ENCODE measurements around the gene UBE3C. TPM values are rescaled to one million over a fixed set of nuclear protein-coding genes. Genes with fewer than 3 reads are reported as not detected.
"Not testable (repeated sequence)": the region's sequence is repeated elsewhere in the genome, so short reads cannot be mapped to it uniquely, and the experiment has no call there.

Gene UBE3C
- total and polyA plus RNA-seq, 3 experiments from 2014 or later, result 30.7 to 82.7 (median 81.1) TPM

DNA sequence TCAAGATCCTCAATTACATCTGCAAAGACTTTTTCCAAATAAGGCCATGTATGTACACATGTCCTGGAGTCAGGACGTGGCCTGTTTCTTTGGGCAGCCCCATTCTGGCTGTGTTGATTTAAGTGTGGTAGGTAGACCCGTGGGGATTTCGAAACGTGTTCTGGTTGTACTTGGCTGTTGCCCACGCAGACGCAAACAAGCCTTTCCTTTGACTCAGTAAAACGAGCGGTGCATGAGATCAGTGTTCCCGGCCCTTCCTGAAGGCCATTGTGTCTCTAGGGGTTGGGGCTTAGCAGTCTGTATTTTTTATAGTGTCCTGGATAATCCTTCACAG, 133.2 kb downstream of the UBE3C start:
- CTCF ChIA-PET, result interaction anchor here (0.8 to 2.9 kb wide), 3 partner anchors 12 to 67 kb away, joined by 3 to 10 read pairs (median 6); no protein-coding TSS in a partner anchor
- Histone ChIP-seq H3K4me1 (ENCODE audit: insufficient read depth, low read length) (peaks cover 8% of the 10 kb centered on the region), H3K27ac (ENCODE audit: low read depth, low read length) (no peak overlapping the region), H3K4me3 (ENCODE audit: low read length) (no peak overlapping the region), H3K27me3 (ENCODE audit: insufficient read depth, low read length, poor library complexity, severe bottlenecking) (no peaks in the 10 kb centered on the region), H3K36me3 (ENCODE audit: insufficient read depth, low read length) (peaks cover 11% of the 10 kb centered on the region), H3K9me3 (ENCODE audit: low read length) (no peaks in the 10 kb centered on the region)
- H3K4me1 Mint-ChIP-seq, result peaks cover 21 to 32% (median 23%) of the 10 kb centered on the region in 3 donors
- no peaks in the 10 kb centered on the region for H3K9me3 Mint-ChIP-seq
- peaks cover 0 to 2% of the 10 kb centered on the region in 2 donors for H3K27me3 Mint-ChIP-seq
- no peak overlapping the region for H3K4me3 Mint-ChIP-seq
- no peak for DNase-seq
- POLR2A ChIA-PET, result no interaction called here
- H3K27ac Mint-ChIP-seq, result peak overlapping the region in 7 of 8 donors; percentile 14 to 78 (median 40)
- H3K36me3 Mint-ChIP-seq, result peaks cover 0 to 41% (median 7%) of the 10 kb centered on the region in 3 donors

DNA sequence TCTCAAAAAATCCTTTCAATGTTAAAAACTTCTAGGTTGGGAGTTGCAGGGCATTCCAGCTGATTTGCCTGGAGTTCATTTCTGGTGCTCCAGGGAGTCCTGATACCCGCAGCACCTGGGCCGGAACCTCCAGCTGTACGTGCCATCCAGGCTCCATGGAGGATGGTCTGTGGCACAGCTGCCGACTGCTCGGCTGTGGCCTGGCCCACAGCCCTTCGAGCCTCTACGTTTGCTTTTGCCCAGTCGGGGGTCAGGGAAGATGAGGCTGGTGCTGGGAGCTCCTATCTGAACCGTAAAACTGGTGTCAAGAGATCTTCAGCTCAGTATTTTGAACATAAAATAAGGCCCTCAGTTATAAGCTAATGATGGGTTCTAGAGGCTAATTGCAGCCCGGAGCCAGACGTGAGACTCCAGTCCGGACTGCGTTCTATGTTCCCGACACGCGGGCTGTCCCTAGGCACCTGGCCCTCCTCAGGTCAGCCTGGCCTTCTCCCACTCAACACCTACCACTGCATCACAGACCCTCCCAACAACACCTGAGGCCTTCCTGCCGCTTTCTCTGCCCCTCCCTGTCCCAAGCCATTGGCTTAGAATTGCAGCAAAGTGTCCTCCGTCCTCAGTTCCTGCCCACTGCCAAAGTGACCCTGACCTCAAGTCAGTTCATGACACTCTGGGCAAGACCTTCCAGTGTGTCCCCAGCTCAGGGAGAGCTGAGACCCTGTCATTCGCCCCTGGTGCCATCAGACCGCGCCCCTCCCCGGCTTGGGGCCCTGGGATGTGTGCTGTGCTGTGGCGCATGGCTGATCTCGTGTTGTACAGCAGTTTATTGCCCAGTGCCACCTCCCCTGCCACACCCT, 133.9 kb downstream of the UBE3C start:
- H3K4me3 Mint-ChIP-seq, result peak overlapping the region in 1 of 7 donors; percentile 33
- Histone ChIP-seq H3K9me3 (ENCODE audit: low read length) (no peaks in the 10 kb centered on the region), H3K4me3 (ENCODE audit: low read length) (no peak overlapping the region), H3K4me1 (ENCODE audit: insufficient read depth, low read length) (peaks cover 12% of the 10 kb centered on the region), H3K27ac (ENCODE audit: low read depth, low read length) (no peak overlapping the region), H3K36me3 (ENCODE audit: insufficient read depth, low read length) (peaks cover 11% of the 10 kb centered on the region), H3K27me3 (ENCODE audit: insufficient read depth, low read length, poor library complexity, severe bottlenecking) (no peaks in the 10 kb centered on the region)
- peaks cover 0 to 2% of the 10 kb centered on the region in 2 donors for H3K27me3 Mint-ChIP-seq
- DNase-seq, result no peak
- CTCF ChIA-PET, result interaction anchor here (0.7 to 3.3 kb wide), 14 partner anchors 8 to 300 kb away, joined by 3 to 18 read pairs (median 3); partner anchors contain the start of gene DNAJB6
- POLR2A ChIA-PET, result interaction anchor here (1.5 kb wide), 1 partner anchor 66 kb away, joined by 3 read pairs; no protein-coding TSS in a partner anchor
- H3K36me3 Mint-ChIP-seq, result peaks cover 0 to 36% (median 7%) of the 10 kb centered on the region in 3 donors
- H3K27ac Mint-ChIP-seq, result peak overlapping the region in 6 of 8 donors; percentile 20 to 74 (median 42)
- H3K9me3 Mint-ChIP-seq, result no peaks in the 10 kb centered on the region
- peaks cover 25 to 38% (median 30%) of the 10 kb centered on the region in 3 donors for H3K4me1 Mint-ChIP-seq

DNA sequence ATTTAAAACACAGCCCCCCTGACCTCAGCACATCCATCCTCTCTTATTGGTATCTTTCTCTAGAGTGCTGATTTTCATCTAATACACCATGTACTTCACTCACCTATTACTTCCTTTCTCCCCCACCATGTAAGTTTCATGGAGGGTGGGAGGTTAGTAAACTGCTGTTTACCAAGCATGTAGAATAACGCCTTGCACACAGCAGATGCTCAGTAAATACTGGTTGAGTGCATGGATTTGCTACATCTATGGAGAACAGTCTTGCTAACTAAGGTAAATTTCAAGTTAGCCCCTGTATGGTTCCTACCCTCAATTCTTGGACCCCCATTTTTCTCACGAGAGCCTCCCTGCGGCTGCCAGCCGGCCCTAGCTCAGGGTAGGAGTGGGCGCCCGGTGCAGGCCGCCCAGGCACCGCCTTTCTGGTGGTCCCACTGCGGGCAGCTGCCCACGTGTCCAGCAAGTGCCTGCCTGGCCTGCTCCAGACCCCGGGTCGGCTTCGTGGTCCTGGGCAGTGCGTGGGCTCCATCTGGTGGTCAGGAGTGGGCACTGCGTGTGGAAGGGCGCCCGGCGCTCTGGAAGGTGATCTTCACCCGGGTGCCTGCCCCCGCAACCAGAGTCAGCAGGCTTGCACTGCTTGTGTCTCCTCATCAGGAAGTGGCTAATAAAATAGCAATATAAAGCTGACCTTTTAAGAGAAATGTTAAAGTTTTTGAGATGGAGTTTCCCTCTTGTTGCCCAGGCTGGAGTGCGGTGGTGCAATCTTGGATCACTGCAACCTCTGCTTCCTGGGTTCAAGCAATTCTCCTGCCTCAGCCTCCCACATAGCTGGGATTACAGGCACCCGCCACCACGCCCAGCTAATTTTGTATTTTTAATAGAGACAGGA, 134.7 kb downstream of the UBE3C start:
- no peak overlapping the region for H3K4me3 ChIP-seq (ENCODE audit: low read length)
- Mint-ChIP-seq H3K9me3 (no peaks in the 10 kb centered on the region), H3K27me3 (peaks cover 3 to 4% of the 10 kb centered on the region in 2 donors), H3K36me3 (peaks cover 0 to 28% (median 2%) of the 10 kb centered on the region in 3 donors), H3K4me3 (peak overlapping the region in 1 of 7 donors; percentile 24), H3K4me1 (peaks cover 25 to 40% (median 37%) of the 10 kb centered on the region in 3 donors), H3K27ac (peak overlapping the region in 4 of 8 donors; percentile 30 to 68 (median 56))
- ChIA-PET POLR2A (interaction anchor here (1.5 kb wide), 1 partner anchor 65 kb away, joined by 3 read pairs; no protein-coding TSS in a partner anchor), CTCF (interaction anchor here (0.7 to 3.3 kb wide), 18 partner anchors 8 to 301 kb away, joined by 3 to 18 read pairs (median 3); partner anchors contain the start of gene DNAJB6)
- H3K4me1 ChIP-seq (ENCODE audit: insufficient read depth, low read length), result peaks cover 12% of the 10 kb centered on the region
- no peaks in the 10 kb centered on the region for H3K27me3 ChIP-seq (ENCODE audit: insufficient read depth, low read length, poor library complexity, severe bottlenecking)
- no peak overlapping the region for H3K27ac ChIP-seq (ENCODE audit: low read depth, low read length)
- peak; percentile 43 to 65 (median 47) for DNase-seq
- peaks cover 3% of the 10 kb centered on the region for H3K36me3 ChIP-seq (ENCODE audit: insufficient read depth, low read length)
- H3K9me3 ChIP-seq (ENCODE audit: low read length), result no peaks in the 10 kb centered on the region

DNA sequence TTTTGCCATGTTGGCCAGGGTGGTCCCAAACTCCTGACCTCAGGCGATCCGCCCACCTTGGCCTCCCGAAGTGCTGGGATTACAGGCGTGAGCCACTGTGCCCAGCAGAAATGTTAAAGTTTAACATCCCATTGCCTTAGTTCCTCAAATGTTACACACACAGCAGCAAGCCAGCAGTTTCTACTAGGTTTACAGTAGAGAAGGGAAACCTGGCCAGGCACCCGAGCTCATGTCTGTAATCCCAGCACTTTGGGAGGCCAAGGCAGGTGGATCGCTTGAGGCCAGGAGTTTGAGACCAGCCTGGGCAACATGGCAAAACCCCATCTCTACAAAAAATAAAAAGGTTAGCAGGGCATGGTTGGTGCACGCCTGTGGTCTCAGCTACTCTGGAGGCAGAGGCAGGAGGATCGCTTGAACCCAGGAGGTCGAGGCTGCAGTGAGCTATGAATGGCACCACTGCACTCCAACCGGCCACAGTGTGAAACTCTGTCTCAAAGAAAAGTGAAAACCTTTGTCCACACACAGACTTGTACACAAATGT, 135.4 kb downstream of the UBE3C start:
- not testable (repeated sequence) for H3K27me3 Mint-ChIP-seq; DNase-seq; H3K4me3 ChIP-seq (ENCODE audit: low read length); H3K9me3 Mint-ChIP-seq; H3K27me3 ChIP-seq (ENCODE audit: insufficient read depth, low read length, poor library complexity, severe bottlenecking); H3K27ac ChIP-seq (ENCODE audit: low read depth, low read length); H3K4me3 Mint-ChIP-seq; H3K36me3 ChIP-seq (ENCODE audit: insufficient read depth, low read length); H3K9me3 ChIP-seq (ENCODE audit: low read length)
- H3K4me1 ChIP-seq (ENCODE audit: insufficient read depth, low read length), result peaks cover 12% of the 10 kb centered on the region
- ChIA-PET POLR2A (interaction anchor here (1.5 kb wide), 1 partner anchor 64 kb away, joined by 3 read pairs; no protein-coding TSS in a partner anchor), CTCF (interaction anchor here (0.8 to 3.3 kb wide), 13 partner anchors 8 to 302 kb away, joined by 3 to 18 read pairs (median 3); partner anchors contain the start of gene DNAJB6)
- peaks cover 0 to 23% (median 0%) of the 10 kb centered on the region in 3 donors for H3K36me3 Mint-ChIP-seq
- peak overlapping the region in 2 of 8 donors; percentile 30 to 89 for H3K27ac Mint-ChIP-seq
- peaks cover 25 to 38% (median 36%) of the 10 kb centered on the region in 3 donors for H3K4me1 Mint-ChIP-seq

DNA sequence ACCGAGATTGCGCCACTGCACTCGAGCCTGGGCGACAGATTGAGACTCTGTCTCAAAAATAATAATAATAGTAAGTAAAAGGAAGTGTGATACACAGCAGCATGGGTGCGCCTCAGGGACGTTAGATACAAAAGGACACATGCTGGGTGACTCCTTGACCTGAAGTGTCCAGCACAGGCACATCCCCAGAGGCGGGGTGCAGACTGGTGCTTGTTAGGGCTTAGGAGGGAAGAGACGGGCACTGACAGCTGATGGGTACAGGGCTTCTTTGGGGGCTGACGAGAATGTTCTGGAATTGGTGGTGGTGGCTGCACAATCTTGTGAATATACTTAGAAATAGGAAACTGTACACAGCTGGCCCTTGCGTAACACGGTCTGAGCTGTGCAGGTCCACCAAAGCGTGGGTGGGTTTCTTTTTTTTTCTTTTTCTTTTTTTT, 136.3 kb downstream of the UBE3C start:
- H3K4me1 Mint-ChIP-seq, result peaks cover 18 to 31% (median 28%) of the 10 kb centered on the region in 3 donors

DNA sequence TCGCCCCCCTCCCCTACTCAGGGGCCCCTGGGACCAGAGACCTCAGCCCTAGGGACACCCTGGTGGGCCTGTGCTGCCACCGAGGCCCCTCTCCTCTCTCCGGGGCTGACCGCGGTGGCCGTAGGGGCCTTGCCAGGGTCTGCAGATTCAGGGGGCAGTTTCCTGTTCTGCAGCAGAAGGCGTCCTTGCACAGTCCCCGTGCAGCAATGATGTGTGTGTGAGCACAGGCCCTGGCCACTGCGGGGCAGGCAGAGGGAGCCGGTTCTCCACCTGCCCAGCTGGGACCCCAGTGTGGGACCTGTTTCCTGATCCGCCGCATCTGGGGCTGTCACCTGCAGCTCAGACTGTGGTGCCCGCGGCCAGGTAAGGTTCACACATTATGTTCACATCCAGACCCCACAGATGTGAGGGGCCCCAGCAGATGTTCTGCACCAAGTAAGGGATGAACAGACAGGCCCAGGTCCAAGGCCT, 137.4 kb downstream of the UBE3C start:
- no peak for DNase-seq
- H3K9me3 Mint-ChIP-seq, result no peaks in the 10 kb centered on the region
- CTCF ChIA-PET, result interaction anchor here (3.3 kb wide), 1 partner anchor 63 kb away, joined by 18 read pairs; no protein-coding TSS in a partner anchor

More for the DNA sequence above, 136.3 kb downstream of the UBE3C start:
- Histone ChIP-seq H3K9me3 (ENCODE audit: low read length) (no peaks in the 10 kb centered on the region), H3K4me3 (ENCODE audit: low read length) (no peak overlapping the region), H3K27ac (ENCODE audit: low read depth, low read length) (no peak overlapping the region), H3K36me3 (ENCODE audit: insufficient read depth, low read length) (no peaks in the 10 kb centered on the region), H3K27me3 (ENCODE audit: insufficient read depth, low read length, poor library complexity, severe bottlenecking) (peaks cover 7% of the 10 kb centered on the region), H3K4me1 (ENCODE audit: insufficient read depth, low read length) (peaks cover 12% of the 10 kb centered on the region)
- ChIA-PET POLR2A (interaction anchor here (0.7 kb wide), 1 partner anchor 11 kb away, joined by 7 read pairs; no protein-coding TSS in a partner anchor), CTCF (interaction anchor here (2.0 to 3.3 kb wide), 2 partner anchors 14 to 64 kb away, joined by 13 to 18 read pairs; no protein-coding TSS in a partner anchor)
- peaks cover 0 to 15% (median 0%) of the 10 kb centered on the region in 3 donors for H3K36me3 Mint-ChIP-seq
- peak overlapping the region in 4 of 8 donors; percentile 50 to 87 (median 71) for H3K27ac Mint-ChIP-seq
- no peak for DNase-seq
- H3K27me3 Mint-ChIP-seq, result peaks cover 4% of the 10 kb centered on the region in 2 donors
- no peaks in the 10 kb centered on the region for H3K9me3 Mint-ChIP-seq
- H3K4me3 Mint-ChIP-seq, result no peak overlapping the region

More for the DNA sequence above, 137.4 kb downstream of the UBE3C start:
- H3K4me3 ChIP-seq (ENCODE audit: low read length), result no peak overlapping the region
- no peaks in the 10 kb centered on the region for H3K9me3 ChIP-seq (ENCODE audit: low read length)
- peaks cover 4 to 11% of the 10 kb centered on the region in 2 donors for H3K27me3 Mint-ChIP-seq
- H3K4me3 Mint-ChIP-seq, result peak overlapping the region in 1 of 7 donors; percentile 29
- H3K27ac ChIP-seq (ENCODE audit: low read depth, low read length), result no peak overlapping the region
- peaks cover 14% of the 10 kb centered on the region for H3K27me3 ChIP-seq (ENCODE audit: insufficient read depth, low read length, poor library complexity, severe bottlenecking)
- no peaks in the 10 kb centered on the region for H3K36me3 ChIP-seq (ENCODE audit: insufficient read depth, low read length)
- peaks cover 12 to 31% (median 24%) of the 10 kb centered on the region in 3 donors for H3K4me1 Mint-ChIP-seq
- POLR2A ChIA-PET, result no interaction called here
- peaks cover 0 to 4% (median 0%) of the 10 kb centered on the region in 3 donors for H3K36me3 Mint-ChIP-seq
- H3K27ac Mint-ChIP-seq, result peak overlapping the region in 2 of 8 donors; percentile 81 to 85
- peaks cover 12% of the 10 kb centered on the region for H3K4me1 ChIP-seq (ENCODE audit: insufficient read depth, low read length)

Data from CD8-positive, alpha-beta memory T cell (primary cell).